GM12891 (cell line): ENCODE data around the gene PRM2.

Source experiments
- POLR2A ChIP-seq: IDR thresholded peaks from 2 replicates; pipeline ENCODE4 v1.6.1; 2011; ENCODE audit warnings: low read depth, low read length, control low read depth
- POLR2AphosphoS5 ChIP-seq: IDR thresholded peaks from 2 replicates; pipeline ENCODE4 v1.6.1; 2011; ENCODE audit warnings: low read depth, low read length, control low read depth
- POU2F2 ChIP-seq: IDR thresholded peaks from 2 replicates; pipeline ENCODE4 v1.6.1; 2011; ENCODE audit warnings: low read depth, mild to moderate bottlenecking, control low read depth, low read length, moderate library complexity
- TAF1 ChIP-seq: IDR thresholded peaks from 2 replicates; pipeline ENCODE4 v1.6.1; 2011; ENCODE audit warnings: low read depth, low read length, control low read depth

DNA sequence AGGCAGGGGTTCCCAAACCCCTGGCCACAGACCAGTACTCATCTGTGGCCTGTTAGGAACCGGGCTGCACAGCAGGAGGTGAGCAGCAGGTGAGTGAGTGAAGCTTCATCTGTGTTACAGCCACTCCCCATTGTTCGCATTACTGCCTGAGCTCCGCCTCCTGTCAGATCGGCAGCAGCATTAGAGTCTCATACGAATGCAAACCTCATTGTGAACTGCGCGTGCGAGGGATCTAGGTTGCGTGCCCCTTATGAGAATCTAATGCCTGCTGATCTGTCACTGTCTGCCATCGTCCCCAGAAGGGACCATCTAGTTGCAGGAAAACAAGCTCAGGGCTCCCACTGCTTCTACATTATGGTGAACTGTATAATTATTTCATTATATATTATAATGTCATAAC lies 43.9 kb upstream of the PRM2 start:
- TF ChIP-seq TAF1 (no peak), POLR2AphosphoS5 (no peak), POLR2A (no peak), POU2F2 (no peak)
